ENCODE measurements around the gene GRB14.

DNA sequence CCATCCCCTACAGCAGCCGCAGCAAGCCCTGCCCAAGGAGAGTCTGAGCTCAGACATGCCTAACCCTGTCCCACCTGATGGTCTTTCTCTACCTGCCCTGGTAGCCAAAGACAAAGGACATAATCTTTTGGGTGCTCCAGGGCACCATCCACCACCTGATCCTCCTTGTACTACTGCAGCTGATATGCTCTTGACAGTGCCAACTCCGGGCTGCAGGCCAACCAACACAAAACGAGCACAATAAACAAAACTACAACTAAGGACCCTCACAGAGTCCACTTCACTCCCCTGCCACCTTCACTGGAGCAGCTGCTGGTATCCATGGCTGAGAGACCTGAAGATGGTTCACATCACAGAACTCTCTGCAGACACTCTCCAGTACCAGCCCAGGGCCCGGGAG, 106.3 kb downstream of the GRB14 start:
- TF ChIP-seq POLR2A (IDR thresholded peaks at IDR 0.05; ENCODE audit: extremely low read depth, insufficient read length) (no peak), CTCF (IDR thresholded peaks at IDR 0.05; ENCODE audit: low read depth, low read length) (no peak)
- TF ChIP-seq, protein P1, sequence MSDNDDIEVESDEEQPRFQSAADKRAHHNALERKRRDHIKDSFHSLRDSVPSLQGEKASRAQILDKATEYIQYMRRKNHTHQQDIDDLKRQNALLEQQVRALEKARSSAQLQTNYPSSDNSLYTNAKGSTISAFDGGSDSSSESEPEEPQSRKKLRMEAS (IDR thresholded peaks at IDR 0.05; ENCODE audit: low read depth, low read length) = no peak
